GM18511 (cell line): Measurements from ENCODE around the gene PPP1R3D.
"Not testable (repeated sequence)": the region's sequence is repeated elsewhere in the genome, so short reads cannot be mapped to it uniquely, and the experiment has no call there.

Experiments
- ATAC-seq: cut with Tn5 transposase; IDR thresholded peaks from one replicate; pipeline ENCODE4 v1.9.1; 2021; ENCODE audit warnings: mild to moderate bottlenecking, moderate library complexity; ENCODE audit not compliant: unreplicated experiment

Gene PPP1R3D

GRCh38 chr20:59940129-59940955 lies at the start of gene PPP1R3D, which contains the start of gene FAM217B:
TSS of gene PPP1R3D (minus strand) at chr20:59940305. CDS start at chr20:59939931, 374 bp downstream.
TSS of gene FAM217B (plus strand) at chr20:59940389. CDS start at chr20:59943944, 3,555 bp downstream.
- ATAC-seq, result peak; percentile 92

- no peak for ATAC-seq
Measured at GRCh38 chr20:59988141-59988540, 48.0 kb upstream of the PPP1R3D start.

- ATAC-seq, result no peak
Measured at GRCh38 chr20:59987135-59987534, 47.0 kb upstream of the PPP1R3D start.

GRCh38 chr20:59985864-59986263 lies 45.8 kb upstream of the PPP1R3D start:
- peak; percentile 49 for ATAC-seq

GRCh38 chr20:59985164-59985563 lies 45.1 kb upstream of the PPP1R3D start:
- ATAC-seq, result no peak

GRCh38 chr20:59984541-59984940 lies 44.4 kb upstream of the PPP1R3D start:
- ATAC-seq, result no peak

- no peak for ATAC-seq
Measured at GRCh38 chr20:59983076-59983475, 43.0 kb upstream of the PPP1R3D start.

GRCh38 chr20:59977086-59977485 lies 37.0 kb upstream of the PPP1R3D start:
- no peak for ATAC-seq

GRCh38 chr20:59976156-59976782 lies 36.2 kb upstream of the PPP1R3D start:
- no peak for ATAC-seq

- ATAC-seq, result no peak
Measured at GRCh38 chr20:59972037-59972801, 32.1 kb upstream of the PPP1R3D start.

- no peak for ATAC-seq
Measured at GRCh38 chr20:59971428-59971827, 31.3 kb upstream of the PPP1R3D start.

- ATAC-seq, result no peak
Measured at GRCh38 chr20:59966428-59966827, 26.3 kb upstream of the PPP1R3D start.

GRCh38 chr20:59962155-59962554 lies 22.1 kb upstream of the PPP1R3D start:
- ATAC-seq, result no peak

GRCh38 chr20:59961423-59961822 lies 21.3 kb upstream of the PPP1R3D start:
- no peak for ATAC-seq

- no peak for ATAC-seq
Measured at GRCh38 chr20:59958626-59959025, 18.5 kb upstream of the PPP1R3D start.

- no peak for ATAC-seq
Measured at GRCh38 chr20:59958123-59958522, 18.0 kb upstream of the PPP1R3D start, which contains the start of gene CDH26. TSS of gene CDH26 (plus strand) at chr20:59958423. CDS start at chr20:59958727, 304 bp downstream.

- ATAC-seq, result not testable (repeated sequence)
Measured at GRCh38 chr20:59957568-59957967, 17.5 kb upstream of the PPP1R3D start.

- no peak for ATAC-seq
Measured at GRCh38 chr20:59955131-59955796, 15.2 kb upstream of the PPP1R3D start.

- no peak for ATAC-seq
Measured at GRCh38 chr20:59954718-59955117, 14.6 kb upstream of the PPP1R3D start.

GRCh38 chr20:59949911-59950310 lies 9.8 kb upstream of the PPP1R3D start:
- ATAC-seq, result no peak
